ENCODE measurements around the gene KDM4B. TPM values are rescaled to one million over a fixed set of nuclear protein-coding genes. Genes with fewer than 3 reads are reported as not detected.
A peak's percentile ranks its signal among the peaks of the same experiment; 100 is the strongest.

KDM4B gene
- total RNA-seq, 2 donors from 2014 or later = 21.0 to 44.8 TPM

GRCh38 chr19:5137571-5138124 is 168.7 kb downstream of the KDM4B start:
- DNase-seq (ENCODE audit: low spot score in 2 of 2) (no peak), ATAC-seq (no peak)
- H3K36me3 Mint-ChIP-seq = peaks cover 6 to 21% of the 10 kb centered on the region in 2 donors
- no peaks in the 10 kb centered on the region for H3K9me3 Mint-ChIP-seq
- H3K27ac Mint-ChIP-seq = peak overlapping the region in 1 of 2 donors; percentile 72

- peak overlapping the region; percentile 66 to 72 for H3K27ac Mint-ChIP-seq
- H3K36me3 Mint-ChIP-seq = peaks cover 11 to 21% of the 10 kb centered on the region in 2 donors
- ATAC-seq (peak; percentile 77 to 94), DNase-seq (ENCODE audit: low spot score in 2 of 2) (peak; percentile 74 to 92)
- H3K9me3 Mint-ChIP-seq = no peaks in the 10 kb centered on the region
These were observed 170.0 kb downstream of the KDM4B start for GRCh38 chr19:5138606-5139582.

GRCh38 chr19:5139583-5140325 is 170.8 kb downstream of the KDM4B start:
- ATAC-seq = no peak
- peak overlapping the region; percentile 66 to 72 for H3K27ac Mint-ChIP-seq
- H3K9me3 Mint-ChIP-seq = no peaks in the 10 kb centered on the region
- DNase-seq (ENCODE audit: low spot score in 2 of 2) = no peak
- H3K36me3 Mint-ChIP-seq = peaks cover 11 to 21% of the 10 kb centered on the region in 2 donors

- no peaks in the 10 kb centered on the region for H3K9me3 Mint-ChIP-seq
- H3K36me3 Mint-ChIP-seq = peaks cover 11 to 21% of the 10 kb centered on the region in 2 donors
- DNase-seq (ENCODE audit: low spot score in 2 of 2) (no peak), ATAC-seq (no peak)
- no peak overlapping the region for H3K27ac Mint-ChIP-seq
These were observed 172.4 kb downstream of the KDM4B start for GRCh38 chr19:5141129-5141849.

- ATAC-seq = no peak
- Mint-ChIP-seq H3K27ac (no peak overlapping the region), H3K36me3 (peaks cover 14 to 21% of the 10 kb centered on the region in 2 donors), H3K9me3 (no peaks in the 10 kb centered on the region)
- no peak for DNase-seq (ENCODE audit: low spot score in 2 of 2)
These were observed 173.2 kb downstream of the KDM4B start for GRCh38 chr19:5141850-5142724.

GRCh38 chr19:5142725-5143097 is 173.8 kb downstream of the KDM4B start:
- Mint-ChIP-seq H3K9me3 (no peaks in the 10 kb centered on the region), H3K36me3 (peaks cover 15 to 20% of the 10 kb centered on the region in 2 donors), H3K27ac (peak overlapping the region in 1 of 2 donors; percentile 63)
- DNase-seq (ENCODE audit: low spot score in 2 of 2) (no peak), ATAC-seq (no peak)

- ATAC-seq (no peak), DNase-seq (ENCODE audit: low spot score in 2 of 2) (no peak)
- peak overlapping the region in 1 of 2 donors; percentile 63 for H3K27ac Mint-ChIP-seq
- peaks cover 10% of the 10 kb centered on the region in 2 donors for H3K36me3 Mint-ChIP-seq
- no peaks in the 10 kb centered on the region for H3K9me3 Mint-ChIP-seq
These were observed 174.8 kb downstream of the KDM4B start for GRCh38 chr19:5143471-5144411.

- ATAC-seq (no peak), DNase-seq (ENCODE audit: low spot score in 2 of 2) (no peak)
- no peaks in the 10 kb centered on the region for H3K9me3 Mint-ChIP-seq
- no peak overlapping the region for H3K27ac Mint-ChIP-seq
- H3K36me3 Mint-ChIP-seq = peaks cover under 1 to 10% of the 10 kb centered on the region in 2 donors
These were observed 175.7 kb downstream of the KDM4B start for GRCh38 chr19:5144545-5145179.

- DNase-seq (ENCODE audit: low spot score in 2 of 2) (no peak), ATAC-seq (no peak)
- no peaks in the 10 kb centered on the region for H3K9me3 Mint-ChIP-seq
- peaks cover 0 to 10% of the 10 kb centered on the region in 2 donors for H3K36me3 Mint-ChIP-seq
- no peak overlapping the region for H3K27ac Mint-ChIP-seq
These were observed 176.9 kb downstream of the KDM4B start for GRCh38 chr19:5145521-5146511.

GRCh38 chr19:5147074-5147977 is 178.4 kb downstream of the KDM4B start:
- H3K36me3 Mint-ChIP-seq = peaks cover 0 to 10% of the 10 kb centered on the region in 2 donors
- H3K9me3 Mint-ChIP-seq = no peaks in the 10 kb centered on the region
- no peak overlapping the region for H3K27ac Mint-ChIP-seq
- no peak for DNase-seq (ENCODE audit: low spot score in 2 of 2)
- ATAC-seq = no peak

- ATAC-seq (no peak), DNase-seq (ENCODE audit: low spot score in 2 of 2) (no peak)
- no peaks in the 10 kb centered on the region for H3K9me3 Mint-ChIP-seq
- no peak overlapping the region for H3K27ac Mint-ChIP-seq
- peaks cover 0 to 9% of the 10 kb centered on the region in 2 donors for H3K36me3 Mint-ChIP-seq
These were observed 179.3 kb downstream of the KDM4B start for GRCh38 chr19:5147978-5148793.

GRCh38 chr19:5148794-5149190 is 179.9 kb downstream of the KDM4B start:
- Mint-ChIP-seq H3K27ac (peak overlapping the region in 1 of 2 donors; percentile 72), H3K36me3 (peaks cover 0 to 5% of the 10 kb centered on the region in 2 donors), H3K9me3 (no peaks in the 10 kb centered on the region)
- ATAC-seq (no peak), DNase-seq (ENCODE audit: low spot score in 2 of 2) (no peak)
